ENCODE results near the gene CYFIP2. TPM values are rescaled to one million over a fixed set of nuclear protein-coding genes. Genes with fewer than 3 reads are reported as not detected.

The CYFIP2 gene
- total and polyA plus RNA-seq, 2 of the 13 experiments (the other 11 are each of a cell fraction or from before 2014, with no cell fraction given): 22.6 to 30.3 TPM

DNA sequence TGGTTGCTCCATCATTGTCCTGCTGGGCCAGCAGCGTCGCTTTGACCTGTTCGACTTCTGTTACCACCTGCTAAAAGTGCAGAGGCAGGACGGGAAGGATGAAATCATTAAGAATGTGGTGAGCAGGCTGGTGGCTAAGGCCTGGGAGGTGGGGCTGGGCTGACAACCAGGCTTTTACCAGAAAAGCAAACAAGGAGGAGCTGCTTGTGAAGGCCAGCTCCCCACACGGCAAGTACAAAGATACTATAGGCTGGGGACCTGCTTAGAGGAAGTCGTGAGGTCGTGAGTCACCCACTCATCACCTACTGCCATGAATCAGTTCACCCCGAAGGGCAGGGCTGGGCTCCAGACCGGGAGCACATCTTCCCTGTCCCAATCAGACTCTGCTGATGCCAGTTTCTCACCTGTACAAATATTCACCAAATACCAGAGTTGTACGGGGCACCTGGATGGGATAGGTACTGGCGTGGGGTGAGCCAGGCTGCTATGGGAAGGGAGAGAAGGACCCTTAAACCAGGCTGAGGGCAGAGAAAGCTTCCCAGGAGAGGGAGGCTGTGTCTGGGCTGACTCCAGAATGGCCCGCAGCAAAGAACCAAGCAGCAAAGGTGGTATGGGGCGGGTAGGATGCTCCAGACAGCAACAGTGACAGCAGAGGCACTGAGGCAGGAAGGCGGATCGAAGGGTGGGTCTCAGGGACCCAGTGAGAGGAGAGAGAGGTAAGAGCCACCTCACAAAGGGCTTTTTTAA is 124.8 kb downstream of the CYFIP2 start (continued):
- TF ChIP-seq ZBTB1 (CRISPR knock-in tag; IDR thresholded peaks at IDR 0.05; ENCODE audit: borderline replicate concordance) (no peak), ZNF292 (CRISPR knock-in tag; IDR thresholded peaks at IDR 0.05; ENCODE audit: borderline replicate concordance, low read depth) (peak; percentile 20; the same call in 1 of the 2 replicates), SRSF1 (optimal IDR thresholded peaks at IDR 0.05; ENCODE audit: low read depth, low read length) (no peak), ZSCAN29 (CRISPR knock-in tag; conservative IDR thresholded peaks at IDR 0.05) (0 out of 2 replicates have a peak, but pooled peaks have one; percentile 33), ZKSCAN5 (CRISPR knock-in tag; IDR thresholded peaks at IDR 0.05) (no peak), ZFX (CRISPR knock-in tag; IDR thresholded peaks at IDR 0.05; ENCODE audit: low read depth) (peak; percentile 67; the same call in 1 of the 2 replicates), IRX3 (CRISPR knock-in tag; IDR thresholded peaks at IDR 0.05; ENCODE audit: borderline replicate concordance, low read depth) (no peak), ZMYM2 (CRISPR knock-in tag; IDR thresholded peaks at IDR 0.05) (no peak), MTA1 (CRISPR knock-in tag; IDR thresholded peaks at IDR 0.05; ENCODE audit: borderline replicate concordance) (no peak), DPF2 (CRISPR knock-in tag; IDR thresholded peaks at IDR 0.05; ENCODE audit: borderline replicate concordance, low read depth) (no peak), ERF (CRISPR knock-in tag; IDR thresholded peaks at IDR 0.05) (no peak), KAT8 (CRISPR knock-in tag; IDR thresholded peaks at IDR 0.05) (peak; percentile 45; the same call in 1 of the 2 replicates), MXI1 (IDR thresholded peaks at IDR 0.05; ENCODE audit: borderline replicate concordance, low read depth, low read length) (peak; percentile 9; the same call in 1 of the 3 replicates), ARHGAP35 (CRISPR knock-in tag; IDR thresholded peaks at IDR 0.05; ENCODE audit: borderline replicate concordance) (no peak), HES4 (CRISPR knock-in tag; IDR thresholded peaks at IDR 0.05; ENCODE audit: borderline replicate concordance) (no peak), ZMYM4 (CRISPR knock-in tag; IDR thresholded peaks at IDR 0.05) (peak; percentile 66), ZNF549 (CRISPR knock-in tag; IDR thresholded peaks at IDR 0.05) (no peak)
- TF ChIP-seq, protein P1, sequence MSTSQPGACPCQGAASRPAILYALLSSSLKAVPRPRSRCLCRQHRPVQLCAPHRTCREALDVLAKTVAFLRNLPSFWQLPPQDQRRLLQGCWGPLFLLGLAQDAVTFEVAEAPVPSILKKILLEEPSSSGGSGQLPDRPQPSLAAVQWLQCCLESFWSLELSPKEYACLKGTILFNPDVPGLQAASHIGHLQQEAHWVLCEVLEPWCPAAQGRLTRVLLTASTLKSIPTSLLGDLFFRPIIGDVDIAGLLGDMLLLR (CRISPR knock-in tag; IDR thresholded peaks at IDR 0.05): no peak
- TF ChIP-seq, protein P2, sequence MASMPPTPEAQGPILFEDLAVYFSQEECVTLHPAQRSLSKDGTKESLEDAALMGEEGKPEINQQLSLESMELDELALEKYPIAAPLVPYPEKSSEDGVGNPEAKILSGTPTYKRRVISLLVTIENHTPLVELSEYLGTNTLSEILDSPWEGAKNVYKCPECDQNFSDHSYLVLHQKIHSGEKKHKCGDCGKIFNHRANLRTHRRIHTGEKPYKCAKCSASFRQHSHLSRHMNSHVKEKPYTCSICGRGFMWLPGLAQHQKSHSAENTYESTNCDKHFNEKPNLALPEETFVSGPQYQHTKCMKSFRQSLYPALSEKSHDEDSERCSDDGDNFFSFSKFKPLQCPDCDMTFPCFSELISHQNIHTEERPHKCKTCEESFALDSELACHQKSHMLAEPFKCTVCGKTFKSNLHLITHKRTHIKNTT (CRISPR knock-in tag; IDR thresholded peaks at IDR 0.05): no peak
- TF ChIP-seq, protein P3, sequence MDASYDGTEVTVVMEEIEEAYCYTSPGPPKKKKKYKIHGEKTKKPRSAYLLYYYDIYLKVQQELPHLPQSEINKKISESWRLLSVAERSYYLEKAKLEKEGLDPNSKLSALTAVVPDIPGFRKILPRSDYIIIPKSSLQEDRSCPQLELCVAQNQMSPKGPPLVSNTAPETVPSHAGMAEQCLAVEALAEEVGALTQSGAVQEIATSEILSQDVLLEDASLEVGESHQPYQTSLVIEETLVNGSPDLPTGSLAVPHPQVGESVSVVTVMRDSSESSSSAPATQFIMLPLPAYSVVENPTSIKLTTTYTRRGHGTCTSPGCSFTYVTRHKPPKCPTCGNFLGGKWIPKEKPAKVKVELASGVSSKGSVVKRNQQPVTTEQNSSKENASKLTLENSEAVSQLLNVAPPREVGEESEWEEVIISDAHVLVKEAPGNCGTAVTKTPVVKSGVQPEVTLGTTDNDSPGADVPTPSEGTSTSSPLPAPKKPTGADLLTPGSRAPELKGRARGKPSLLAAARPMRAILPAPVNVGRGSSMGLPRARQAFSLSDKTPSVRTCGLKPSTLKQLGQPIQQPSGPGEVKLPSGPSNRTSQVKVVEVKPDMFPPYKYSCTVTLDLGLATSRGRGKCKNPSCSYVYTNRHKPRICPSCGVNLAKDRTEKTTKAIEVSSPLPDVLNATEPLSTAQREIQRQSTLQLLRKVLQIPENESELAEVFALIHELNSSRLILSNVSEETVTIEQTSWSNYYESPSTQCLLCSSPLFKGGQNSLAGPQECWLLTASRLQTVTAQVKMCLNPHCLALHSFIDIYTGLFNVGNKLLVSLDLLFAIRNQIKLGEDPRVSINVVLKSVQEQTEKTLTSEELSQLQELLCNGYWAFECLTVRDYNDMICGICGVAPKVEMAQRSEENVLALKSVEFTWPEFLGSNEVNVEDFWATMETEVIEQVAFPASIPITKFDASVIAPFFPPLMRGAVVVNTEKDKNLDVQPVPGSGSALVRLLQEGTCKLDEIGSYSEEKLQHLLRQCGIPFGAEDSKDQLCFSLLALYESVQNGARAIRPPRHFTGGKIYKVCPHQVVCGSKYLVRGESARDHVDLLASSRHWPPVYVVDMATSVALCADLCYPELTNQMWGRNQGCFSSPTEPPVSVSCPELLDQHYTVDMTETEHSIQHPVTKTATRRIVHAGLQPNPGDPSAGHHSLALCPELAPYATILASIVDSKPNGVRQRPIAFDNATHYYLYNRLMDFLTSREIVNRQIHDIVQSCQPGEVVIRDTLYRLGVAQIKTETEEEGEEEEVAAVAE (CRISPR knock-in tag; IDR thresholded peaks at IDR 0.05; ENCODE audit: borderline replicate concordance): no peak
- TF ChIP-seq, protein P4, sequence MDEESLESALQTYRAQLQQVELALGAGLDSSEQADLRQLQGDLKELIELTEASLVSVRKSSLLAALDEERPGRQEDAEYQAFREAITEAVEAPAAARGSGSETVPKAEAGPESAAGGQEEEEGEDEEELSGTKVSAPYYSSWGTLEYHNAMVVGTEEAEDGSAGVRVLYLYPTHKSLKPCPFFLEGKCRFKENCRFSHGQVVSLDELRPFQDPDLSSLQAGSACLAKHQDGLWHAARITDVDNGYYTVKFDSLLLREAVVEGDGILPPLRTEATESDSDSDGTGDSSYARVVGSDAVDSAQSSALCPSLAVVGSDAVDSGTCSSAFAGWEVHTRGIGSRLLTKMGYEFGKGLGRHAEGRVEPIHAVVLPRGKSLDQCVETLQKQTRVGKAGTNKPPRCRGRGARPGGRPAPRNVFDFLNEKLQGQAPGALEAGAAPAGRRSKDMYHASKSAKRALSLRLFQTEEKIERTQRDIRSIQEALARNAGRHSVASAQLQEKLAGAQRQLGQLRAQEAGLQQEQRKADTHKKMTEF (CRISPR knock-in tag; IDR thresholded peaks at IDR 0.05): 0 out of 2 replicates have a peak, but pooled peaks have one; percentile 35
- TF ChIP-seq, protein P5, sequence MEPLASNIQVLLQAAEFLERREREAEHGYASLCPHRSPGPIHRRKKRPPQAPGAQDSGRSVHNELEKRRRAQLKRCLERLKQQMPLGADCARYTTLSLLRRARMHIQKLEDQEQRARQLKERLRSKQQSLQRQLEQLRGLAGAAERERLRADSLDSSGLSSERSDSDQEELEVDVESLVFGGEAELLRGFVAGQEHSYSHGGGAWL (CRISPR knock-in tag; IDR thresholded peaks at IDR 0.05): no peak
